HFF-Myc (cell line): Measurements from ENCODE around the gene MARVELD2.
A peak's percentile ranks its signal among the peaks of the same experiment; 100 is the strongest.
"Not testable (repeated sequence)": the region's sequence is repeated elsewhere in the genome, so short reads cannot be mapped to it uniquely, and the experiment has no call there.

ENCODE experiments used
- DNase-seq: peaks from one replicate; pipeline ENCODE4 v3.0.0-alpha.2; 2011; ENCODE audit warnings: low read depth; ENCODE audit errors: extremely low read depth
- H3K4me3 ChIP-seq: replicated peaks from 2 replicates; pipeline ENCODE4 v1.5.1; 2011; ENCODE audit warnings: low read depth, mild to moderate bottlenecking, control low read depth, low read length
- CTCF ChIP-seq: IDR thresholded peaks from 2 replicates; pipeline ENCODE4 v1.5.1; 2012; ENCODE audit warnings: mild to moderate bottlenecking, low read depth, low read length, control low read depth; ENCODE audit errors: missing control alignments

Gene MARVELD2, protein sequence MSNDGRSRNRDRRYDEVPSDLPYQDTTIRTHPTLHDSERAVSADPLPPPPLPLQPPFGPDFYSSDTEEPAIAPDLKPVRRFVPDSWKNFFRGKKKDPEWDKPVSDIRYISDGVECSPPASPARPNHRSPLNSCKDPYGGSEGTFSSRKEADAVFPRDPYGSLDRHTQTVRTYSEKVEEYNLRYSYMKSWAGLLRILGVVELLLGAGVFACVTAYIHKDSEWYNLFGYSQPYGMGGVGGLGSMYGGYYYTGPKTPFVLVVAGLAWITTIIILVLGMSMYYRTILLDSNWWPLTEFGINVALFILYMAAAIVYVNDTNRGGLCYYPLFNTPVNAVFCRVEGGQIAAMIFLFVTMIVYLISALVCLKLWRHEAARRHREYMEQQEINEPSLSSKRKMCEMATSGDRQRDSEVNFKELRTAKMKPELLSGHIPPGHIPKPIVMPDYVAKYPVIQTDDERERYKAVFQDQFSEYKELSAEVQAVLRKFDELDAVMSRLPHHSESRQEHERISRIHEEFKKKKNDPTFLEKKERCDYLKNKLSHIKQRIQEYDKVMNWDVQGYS

GRCh38 chr5:69414885-69415583 lies at the start of gene MARVELD2:
TSS of gene MARVELD2 (plus strand) at chr5:69415116. CDS start at chr5:69419386, 4,270 bp downstream.
- DNase-seq: no peak

GRCh38 chr5:69367697-69368279 lies 47.1 kb upstream of the MARVELD2 start:
- TF ChIP-seq CTCF: no peak
- peak overlapping the region; percentile 84 for H3K4me3 ChIP-seq

More at GRCh38 chr5:69414885-69415583, at the start of gene MARVELD2:
- H3K4me3 ChIP-seq: no peak within 1 kb of the TSS
- no peak for TF ChIP-seq CTCF

GRCh38 chr5:69368458-69369339 lies 46.2 kb upstream of the MARVELD2 start:
- H3K4me3 ChIP-seq: peak overlapping the region; percentile 84
- TF ChIP-seq CTCF: no peak
- no peak for DNase-seq

More at GRCh38 chr5:69367697-69368279, 47.1 kb upstream of the MARVELD2 start:
- DNase-seq: no peak

- peak within 1 kb of the TSS; percentile 84 for H3K4me3 ChIP-seq
- peak; percentile 73 for DNase-seq
- no peak for TF ChIP-seq CTCF
Observed at GRCh38 chr5:69369340-69370121, 45.4 kb upstream of the MARVELD2 start, which contains the start of the genes AK6, RAD17 and TAF9. TSS of gene AK6 (minus strand) at chr5:69369520. CDS start at chr5:69369490, 30 bp downstream. TSS of gene RAD17 (plus strand) at chr5:69369818. CDS start at chr5:69372209, 2,391 bp downstream. TSS of gene TAF9 (minus strand) at chr5:69369520. CDS start at chr5:69365737, 3,783 bp downstream.

- not testable (repeated sequence) for DNase-seq
- H3K4me3 ChIP-seq: peak overlapping the region; percentile 84
Observed at GRCh38 chr5:69370335-69370734, 44.6 kb upstream of the MARVELD2 start.

DNA sequence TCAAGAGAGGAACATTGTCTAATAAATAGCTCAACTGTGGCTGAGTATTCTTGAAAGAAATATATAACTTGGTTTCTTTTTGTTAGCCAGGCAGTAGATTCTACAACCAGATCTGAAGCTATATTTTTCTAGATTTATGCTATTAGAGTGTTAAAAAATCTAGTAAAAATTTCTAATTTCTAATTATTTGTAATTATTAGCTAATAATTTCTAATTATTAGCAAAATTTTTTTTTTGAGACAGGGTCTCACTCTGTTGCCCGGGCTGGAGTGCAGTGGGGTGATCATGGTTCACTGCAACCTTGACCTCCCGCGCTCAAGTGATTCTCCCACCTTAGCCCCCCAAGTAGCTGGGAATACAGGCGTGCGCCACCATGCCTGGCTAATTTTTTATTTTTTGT lies 42.5 kb upstream of the MARVELD2 start:
- no peak for DNase-seq
- H3K4me3 ChIP-seq: no peak overlapping the region
- TF ChIP-seq CTCF: no peak
